Measurements from ENCODE around the gene ATG4B. TPM values are rescaled to one million over a fixed set of nuclear protein-coding genes. Genes with fewer than 3 reads are reported as not detected.

ATG4B gene
- total RNA-seq, 4 donors from 2014 or later = 58.5 to 129 (median 86.2) TPM

- Histone ChIP-seq H3K4me3 (replicated peaks in 1 of 3) (no peak overlapping the region), H3K27me3 (no peaks in the 10 kb centered on the region), H3K36me3 (peaks cover 31 to 33% of the 10 kb centered on the region in 2 donors), H3K4me1 (no peaks in the 10 kb centered on the region), H3K27ac (no peak overlapping the region), H3K9me3 (no peaks in the 10 kb centered on the region)
- TF ChIP-seq POLR2A (IDR thresholded peaks at IDR 0.05) = no peak
- no peak for TF ChIP-seq CTCF (IDR thresholded peaks at IDR 0.05)
- 95 to 97% methylated on average over 5 to 9 of the region's 9 CpGs for WGBS, 2 donors
- DNase-seq = no peak
- intact Hi-C loops (cut with DNase I) = no loop called here
These were observed 15.2 kb downstream of the ATG4B start for GRCh38 chr2:241652722-241653121.

DNA sequence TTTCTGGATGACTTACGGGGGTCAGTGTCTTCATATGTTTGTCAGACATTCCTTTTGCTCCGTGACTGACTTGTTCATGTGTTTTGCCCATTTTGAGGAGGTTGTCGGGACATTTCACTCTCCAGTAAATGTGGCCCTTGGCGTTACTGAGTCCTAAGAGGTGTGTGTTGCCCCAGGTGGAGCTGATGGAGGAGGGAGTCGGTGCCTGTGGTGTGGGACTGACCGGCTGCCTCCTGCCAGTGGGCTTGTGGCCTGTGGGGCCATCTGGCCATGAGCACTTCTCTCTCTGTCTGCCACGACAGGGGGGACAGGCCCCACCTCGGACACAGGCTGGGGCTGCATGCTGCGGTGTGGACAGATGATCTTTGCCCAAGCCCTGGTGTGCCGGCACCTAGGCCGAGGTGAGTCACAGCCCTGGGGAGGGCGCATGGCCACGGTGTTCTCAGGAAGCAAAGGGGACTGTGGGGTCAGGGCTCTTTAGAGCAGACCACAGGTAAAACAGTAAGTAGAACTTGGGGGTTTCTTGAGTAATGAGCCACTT, 15.8 kb downstream of the ATG4B start:
- TF ChIP-seq CTCF (IDR thresholded peaks at IDR 0.05) (no peak), POLR2A (IDR thresholded peaks at IDR 0.05) (no peak)
- Histone ChIP-seq H3K27ac (no peak overlapping the region), H3K4me3 (replicated peaks in 1 of 3) (no peak overlapping the region), H3K4me1 (no peaks in the 10 kb centered on the region), H3K9me3 (no peaks in the 10 kb centered on the region), H3K27me3 (no peaks in the 10 kb centered on the region), H3K36me3 (peaks cover 33 to 35% of the 10 kb centered on the region in 2 donors)
- intact Hi-C loops (cut with DNase I) = no loop called here
- WGBS, 2 donors = 93 to 98% methylated on average over 13 of the region's 13 CpGs
- no peak for DNase-seq

- no peak for DNase-seq
- no peak for TF ChIP-seq CTCF (IDR thresholded peaks at IDR 0.05)
- TF ChIP-seq POLR2A (IDR thresholded peaks at IDR 0.05) = no peak
- no peaks in the 10 kb centered on the region for H3K9me3 ChIP-seq
- H3K36me3 ChIP-seq = peaks cover 38 to 41% of the 10 kb centered on the region in 2 donors
- WGBS, 2 donors = 86 to 88% methylated on average over 12 of the region's 12 CpGs
- H3K4me3 ChIP-seq (replicated peaks in 1 of 3) = no peak overlapping the region
- intact Hi-C loops (cut with DNase I) = no loop called here
- H3K27ac ChIP-seq = no peak overlapping the region
- no peaks in the 10 kb centered on the region for H3K4me1 ChIP-seq
- H3K27me3 ChIP-seq = no peaks in the 10 kb centered on the region
These were observed 17.1 kb downstream of the ATG4B start for GRCh38 chr2:241654551-241654950.

DNA sequence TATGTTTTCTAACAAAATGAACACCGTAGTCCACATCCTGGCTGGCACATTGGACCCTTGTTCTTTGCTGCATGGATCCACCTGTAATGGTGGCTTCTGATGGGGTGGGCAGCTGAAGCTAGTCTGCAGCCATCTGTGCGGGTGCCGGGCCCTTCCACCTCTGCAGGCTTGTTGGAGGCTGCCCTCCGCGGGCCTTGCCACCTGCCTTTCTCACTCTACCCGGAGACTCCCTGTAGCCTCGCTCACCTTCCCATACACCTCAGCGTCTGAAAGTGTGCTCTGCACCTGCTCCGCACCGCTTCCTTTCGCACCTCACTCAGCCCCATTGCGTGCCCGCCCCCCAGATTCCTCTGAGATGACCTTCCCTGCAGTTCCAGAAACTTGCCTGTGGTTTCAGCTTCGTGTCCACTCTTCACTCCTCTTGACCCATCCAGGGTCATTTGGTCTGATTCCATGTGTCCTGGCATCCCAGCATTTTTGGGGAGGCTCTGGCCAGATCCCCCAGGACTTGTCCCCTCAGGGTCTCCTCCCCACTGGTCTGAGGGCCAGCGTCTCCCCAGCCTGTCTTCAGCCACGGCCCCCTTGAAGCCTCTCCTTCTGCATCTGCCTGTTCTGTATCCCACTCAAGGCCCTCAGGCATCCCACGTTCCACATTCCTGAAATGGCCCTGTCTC, 18.2 kb downstream of the ATG4B start:
- peaks cover 48 to 49% of the 10 kb centered on the region in 2 donors for H3K36me3 ChIP-seq
- H3K4me3 ChIP-seq (replicated peaks in 1 of 3) = no peak overlapping the region
- no peak for DNase-seq
- H3K9me3 ChIP-seq = no peaks in the 10 kb centered on the region
- intact Hi-C loops (cut with DNase I) = no loop called here
- 94 to 96% methylated on average over 17 of the region's 17 CpGs for WGBS, 2 donors
- H3K4me1 ChIP-seq = no peaks in the 10 kb centered on the region
- H3K27ac ChIP-seq = no peak overlapping the region
- no peaks in the 10 kb centered on the region for H3K27me3 ChIP-seq
- no peak for TF ChIP-seq POLR2A (IDR thresholded peaks at IDR 0.05)
- TF ChIP-seq CTCF (IDR thresholded peaks at IDR 0.05) = no peak

DNA sequence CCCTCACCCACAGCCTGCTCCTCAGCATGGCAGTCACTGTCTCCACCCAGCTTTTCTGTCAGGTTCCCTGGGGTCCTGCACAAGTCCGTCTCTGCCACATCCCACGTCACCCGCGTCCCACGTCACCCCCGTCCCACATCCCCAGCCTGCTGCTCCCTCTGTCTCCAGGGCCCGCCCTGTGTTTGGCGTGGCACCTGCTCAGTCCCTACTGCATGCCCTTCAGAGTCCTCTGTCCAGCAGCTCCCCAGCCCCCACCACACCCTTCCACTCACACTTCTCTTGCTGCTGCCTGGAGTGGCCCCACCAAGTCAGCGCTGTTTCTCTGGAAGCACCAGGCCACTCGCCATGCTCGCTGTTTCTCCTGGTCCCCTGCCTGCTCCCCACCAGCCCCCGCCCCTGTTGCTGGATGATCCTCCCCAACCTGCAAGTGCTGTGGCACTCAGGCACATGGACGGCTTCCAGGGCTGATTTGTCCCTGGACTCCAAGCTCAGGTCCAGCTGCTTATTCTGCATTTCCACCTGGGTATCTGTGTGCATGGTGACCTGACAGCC, 18.8 kb downstream of the ATG4B start:
- no peaks in the 10 kb centered on the region for H3K27me3 ChIP-seq
- H3K9me3 ChIP-seq = no peaks in the 10 kb centered on the region
- intact Hi-C loops (cut with DNase I) = no loop called here
- peaks cover 50 to 55% of the 10 kb centered on the region in 2 donors for H3K36me3 ChIP-seq
- WGBS, 2 donors = 92 to 98% methylated on average over 13 of the region's 13 CpGs
- no peak overlapping the region for H3K4me3 ChIP-seq (replicated peaks in 1 of 3)
- H3K4me1 ChIP-seq = no peaks in the 10 kb centered on the region
- H3K27ac ChIP-seq = no peak overlapping the region
- TF ChIP-seq POLR2A (IDR thresholded peaks at IDR 0.05) (no peak), CTCF (IDR thresholded peaks at IDR 0.05) (no peak)
- DNase-seq = no peak

Data from thyroid gland (tissue), 4 donors.